B cell (primary cell): ENCODE measurements around the gene DCLK1. TPM values are rescaled to one million over a fixed set of nuclear protein-coding genes. Genes with fewer than 3 reads are reported as not detected.
"Not testable (repeated sequence)": the region's sequence is repeated elsewhere in the genome, so short reads cannot be mapped to it uniquely, and the experiment has no call there.

Source experiments
- ATAC-seq: fragments of 200-7000 bp; cut with Tn5 transposase; one replicate; pipeline ENCODE4 v1.10.0; 2021; ENCODE audit warnings: low read depth, mild to moderate bottlenecking, moderate number of reproducible peaks, moderate library complexity
- CTCF ChIA-PET: fragments of 350-600 bp; sonication (Branson Sonifier 250); formaldehyde crosslinking; loops from one replicate; lab custom pipeline; 2021; ENCODE audit warnings: antibody characterized with exemption, inconsistent platforms; lab: Charles Lee
- POLR2A ChIA-PET: fragments of 350-600 bp; sonication (Branson Sonifier 250); formaldehyde crosslinking; loops from one replicate; lab custom pipeline; 2021; ENCODE audit warnings: antibody characterized with exemption; lab: Charles Lee
- DNase-seq: peaks from one replicate; pipeline ENCODE4 v3.0.0; 2013
- H2AFZ ChIP-seq: 2 replicates; pipeline ENCODE4 v1.6.1; 2012; ENCODE audit warnings: mild to moderate bottlenecking, low read depth, low read length; ENCODE audit not compliant: insufficient read depth, poor library complexity, severe bottlenecking
- H3K27ac ChIP-seq, 2 donors: 1 replicate in 1 of 2; 2 replicates in 1 of 2; pipeline ENCODE4 v1.5.1; 2012 to 2013; ENCODE audit warnings: low read length in 2 of 2, mild to moderate bottlenecking in 2 of 2, moderate library complexity in 1 of 2
- H3K27me3 ChIP-seq, 4 experiments: fragments of 200-600 bp in 1 of 4; sonication (generic) in 1 of 4; replicated peaks in 1 of 4; 1 replicate in 2 of 4; 2 replicates in 2 of 4; pipeline versions ENCODE4 v1.6.1 to v1.7.0; 2013 to 2016; ENCODE audit warnings: low read length in 3 of 4, mild to moderate bottlenecking in 2 of 4, mixed read lengths in 1 of 4, moderate library complexity in 1 of 4; ENCODE audit not compliant: insufficient read depth in 4 of 4, control insufficient read depth in 3 of 4; ENCODE audit errors: control extremely low read depth in 1 of 4
- H3K36me3 ChIP-seq, 2 experiments: replicated peaks in 1 of 2; 1 replicate in 1 of 2; 2 replicates in 1 of 2; pipeline versions ENCODE4 v1.6.1 to v1.7.1; 2013; ENCODE audit warnings: low read length in 1 of 2; ENCODE audit not compliant: insufficient read depth in 2 of 2, control insufficient read depth in 1 of 2; ENCODE audit errors: control extremely low read depth in 1 of 2, extremely low read depth in 1 of 2
- H3K4me1 ChIP-seq, 2 donors: fragments of 200-600 bp in 1 of 2; sonication (generic) in 1 of 2; 1 replicate in 1 of 2; 2 replicates in 1 of 2; pipeline versions ENCODE4 v1.5.1 to v1.6.1; 2013 to 2017; ENCODE audit warnings: low read length in 2 of 2; ENCODE audit not compliant: control insufficient read depth in 2 of 2, insufficient read depth in 2 of 2
- H3K4me2 ChIP-seq: replicated peaks from 2 replicates; pipeline ENCODE3; 2012; ENCODE audit warnings: mild to moderate bottlenecking, low read depth, low read length; ENCODE audit not compliant: poor library complexity, severe bottlenecking
- H3K4me3 ChIP-seq, 5 experiments: fragments of 200-600 bp in 1 of 5; sonication (generic) in 1 of 5; 1 replicate in 3 of 5; 2 replicates in 2 of 5; pipeline versions ENCODE4 v1.5.1 to v1.7.0; 2011 to 2016; ENCODE audit warnings: low read length in 4 of 5, mild to moderate bottlenecking in 4 of 5, low read depth in 2 of 5, control low read depth in 1 of 5, moderate library complexity in 1 of 5; ENCODE audit not compliant: insufficient read depth in 1 of 5; ENCODE audit errors: control extremely low read depth in 1 of 5, extremely low read depth in 1 of 5
- H3K79me2 ChIP-seq: fragments of 200-600 bp; sonication (generic); one replicate; pipeline ENCODE4 v1.6.0; 2016; ENCODE audit warnings: low read length; ENCODE audit not compliant: control insufficient read depth, insufficient read depth
- H3K9ac ChIP-seq: fragments of 200-600 bp; sonication (generic); 2 replicates; pipeline ENCODE4 v1.6.1; 2017; ENCODE audit warnings: mild to moderate bottlenecking, low read length, moderate library complexity
- H3K9me3 ChIP-seq, 3 donors: one replicate each; pipeline versions ENCODE4 v1.6.1 to v1.7.1; 2013; ENCODE audit warnings: low read length in 2 of 3; ENCODE audit not compliant: control insufficient read depth in 2 of 3, insufficient read depth in 1 of 3; ENCODE audit errors: control extremely low read depth in 1 of 3
- H4K20me1 ChIP-seq: 2 replicates; pipeline ENCODE4 v1.6.0; 2012; ENCODE audit warnings: mild to moderate bottlenecking, low read length; ENCODE audit not compliant: insufficient read depth, control insufficient read depth, poor library complexity, severe bottlenecking
- H3K27ac Mint-ChIP-seq: one replicate; pipeline ENCODE4 v1.8.0; 2021; ENCODE audit warnings: mixed read lengths
- H3K27me3 Mint-ChIP-seq: one replicate; pipeline ENCODE4 v1.8.0; 2021; ENCODE audit warnings: mixed read lengths
- H3K4me1 Mint-ChIP-seq: one replicate; pipeline ENCODE4 v1.8.0; 2021; ENCODE audit warnings: mixed read lengths
- H3K4me3 Mint-ChIP-seq: one replicate; pipeline ENCODE4 v1.8.0; 2021; ENCODE audit warnings: mixed read lengths
- H3K9me3 Mint-ChIP-seq: one replicate; pipeline ENCODE4 v1.8.0; 2022; ENCODE audit warnings: mixed read lengths; ENCODE audit not compliant: insufficient read depth
- EZH2 ChIP-seq: IDR thresholded peaks from 2 replicates; pipeline ENCODE4 v1.6.1; 2012; ENCODE audit warnings: borderline replicate concordance, low read depth, mild to moderate bottlenecking, moderate library complexity, low read length; ENCODE audit not compliant: insufficient read depth, poor library complexity, severe bottlenecking
- WGBS: methylation state at CpG from one replicate; pipeline ENCODE4 v1.1.5; 2013; ENCODE audit warnings: missing lambda C conversion rate; ENCODE audit not compliant: insufficient coverage; 5-methylcytosine and 5-hydroxymethylcytosine counted together
- intact Hi-C: fragments of 100-400 bp; cut with micrococcal nuclease; formaldehyde crosslinking; loops from one replicate; pipeline ENCODE4 v1.10.0; 2022
- polyA plus RNA-seq: library from polyadenylated mRNA; depleted of rRNA; stranded (reverse); fragments of >200 nt; gene quantifications from 2 replicates; pipeline ENCODE4 v1.2.3, GENCODE V29; 2012
- total RNA-seq, 2 donors: library from RNA; stranded (reverse); fragments of 120-200 nt in 1 of 2; gene quantifications; 1 replicate in 1 of 2; 2 replicates in 1 of 2; pipeline versions ENCODE4 v1.2.3 to v1.2.4, GENCODE V29; 2013 to 2022
- TF ChIP-seq, protein P1 (sequence below): fragments of 200-600 bp; IDR thresholded peaks from one replicate; pipeline ENCODE4 v1.8.0; 2022; ENCODE audit warnings: antibody characterized with exemption, mild to moderate bottlenecking

Gene DCLK1
- total and polyA plus RNA-seq, 2 donors (not counting 1 experiment from before 2014, with no cell fraction given), result not detected

GRCh38 chr13:35984776-35985453 lies 146.3 kb downstream of the DCLK1 start:
- DNase-seq, result no peak
- POLR2A ChIA-PET, result no interaction called here
- 80% methylated on average over 9 of the region's 10 CpGs for WGBS
- Mint-ChIP-seq H3K9me3 (no peaks in the 10 kb centered on the region), H3K4me3 (no peak overlapping the region), H3K27ac (no peak overlapping the region), H3K4me1 (no peaks in the 10 kb centered on the region), H3K27me3 (no peaks in the 10 kb centered on the region)
- Histone ChIP-seq H3K36me3 (no peaks in the 10 kb centered on the region), H3K27me3 (no peaks in the 10 kb centered on the region), H2AFZ (no peak overlapping the region), H3K4me3 (no peak overlapping the region), H3K4me2 (no peak overlapping the region), H3K9me3 (peaks cover 0 to 6% (median 0%) of the 10 kb centered on the region in 3 donors), H3K79me2 (no peaks in the 10 kb centered on the region), H3K9ac (no peak overlapping the region), H4K20me1 (no peaks in the 10 kb centered on the region), H3K27ac (no peak overlapping the region), H3K4me1 (no peaks in the 10 kb centered on the region)
- intact Hi-C loops, result no loop called here
- CTCF ChIA-PET, result no interaction called here
- TF ChIP-seq, protein P1, sequence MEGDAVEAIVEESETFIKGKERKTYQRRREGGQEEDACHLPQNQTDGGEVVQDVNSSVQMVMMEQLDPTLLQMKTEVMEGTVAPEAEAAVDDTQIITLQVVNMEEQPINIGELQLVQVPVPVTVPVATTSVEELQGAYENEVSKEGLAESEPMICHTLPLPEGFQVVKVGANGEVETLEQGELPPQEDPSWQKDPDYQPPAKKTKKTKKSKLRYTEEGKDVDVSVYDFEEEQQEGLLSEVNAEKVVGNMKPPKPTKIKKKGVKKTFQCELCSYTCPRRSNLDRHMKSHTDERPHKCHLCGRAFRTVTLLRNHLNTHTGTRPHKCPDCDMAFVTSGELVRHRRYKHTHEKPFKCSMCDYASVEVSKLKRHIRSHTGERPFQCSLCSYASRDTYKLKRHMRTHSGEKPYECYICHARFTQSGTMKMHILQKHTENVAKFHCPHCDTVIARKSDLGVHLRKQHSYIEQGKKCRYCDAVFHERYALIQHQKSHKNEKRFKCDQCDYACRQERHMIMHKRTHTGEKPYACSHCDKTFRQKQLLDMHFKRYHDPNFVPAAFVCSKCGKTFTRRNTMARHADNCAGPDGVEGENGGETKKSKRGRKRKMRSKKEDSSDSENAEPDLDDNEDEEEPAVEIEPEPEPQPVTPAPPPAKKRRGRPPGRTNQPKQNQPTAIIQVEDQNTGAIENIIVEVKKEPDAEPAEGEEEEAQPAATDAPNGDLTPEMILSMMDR, result no peak
- no peak for TF ChIP-seq EZH2
- ATAC-seq, result no peak

- peaks cover 0 to 6% (median 0%) of the 10 kb centered on the region in 3 donors for H3K9me3 ChIP-seq
- H3K79me2 ChIP-seq, result no peaks in the 10 kb centered on the region
- no peaks in the 10 kb centered on the region for H3K27me3 ChIP-seq
- H4K20me1 ChIP-seq, result no peaks in the 10 kb centered on the region
- ATAC-seq (no peak), DNase-seq (no peak)
- H3K27ac ChIP-seq, result no peak overlapping the region
- no peak overlapping the region for H2AFZ ChIP-seq
- Mint-ChIP-seq H3K4me1 (no peaks in the 10 kb centered on the region), H3K9me3 (no peaks in the 10 kb centered on the region), H3K27ac (no peak overlapping the region), H3K4me3 (no peak overlapping the region), H3K27me3 (no peaks in the 10 kb centered on the region)
- H3K4me3 ChIP-seq, result no peak overlapping the region
- intact Hi-C loops, result no loop called here
- H3K4me2 ChIP-seq, result no peak overlapping the region
- TF ChIP-seq EZH2, result no peak
- TF ChIP-seq, protein P1, result no peak
- H3K4me1 ChIP-seq, result no peaks in the 10 kb centered on the region
- 89% methylated on average over 1 of the region's 3 CpGs for WGBS
- no peak overlapping the region for H3K9ac ChIP-seq
- H3K36me3 ChIP-seq, result no peaks in the 10 kb centered on the region
- CTCF ChIA-PET, result no interaction called here
- POLR2A ChIA-PET, result no interaction called here
Observed at GRCh38 chr13:35984287-35984686, 146.9 kb downstream of the DCLK1 start.

DNA sequence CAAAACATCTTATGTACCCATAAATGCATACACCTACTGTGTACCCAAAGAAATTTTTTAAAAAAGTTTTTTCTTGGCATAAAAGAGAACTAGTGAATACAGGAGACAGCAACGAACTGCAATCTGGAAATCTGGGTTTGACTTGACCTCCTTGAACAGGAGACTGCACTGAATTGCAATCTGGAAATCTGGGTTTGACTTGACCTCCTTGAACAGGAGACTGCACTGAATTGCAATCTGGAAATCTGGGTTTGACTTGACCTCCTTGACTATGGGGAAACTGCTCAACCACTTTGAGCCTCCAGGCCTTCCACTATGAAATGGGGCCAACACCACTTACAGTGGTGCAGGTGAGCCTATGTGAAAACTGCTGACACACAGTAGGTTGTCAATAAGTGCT lies 147.5 kb downstream of the DCLK1 start:
- H3K27ac ChIP-seq, ATAC-seq, CTCF ChIA-PET, H3K4me3 ChIP-seq, H3K4me3 Mint-ChIP-seq, H3K27ac Mint-ChIP-seq, H3K27me3 ChIP-seq, H3K9me3 ChIP-seq, H3K4me1 ChIP-seq, DNase-seq, H3K9me3 Mint-ChIP-seq, H3K4me1 Mint-ChIP-seq, H3K36me3 ChIP-seq, intact Hi-C loops, H2AFZ ChIP-seq, POLR2A ChIA-PET, H3K27me3 Mint-ChIP-seq, H3K4me2 ChIP-seq, H3K79me2 ChIP-seq, H3K9ac ChIP-seq, H4K20me1 ChIP-seq: not testable (repeated sequence)
- 57% methylated on average over 1 of the region's 1 CpG for WGBS
